SH-SY5Y (cell line): Measurements from ENCODE around the gene IRF2BP2.

Source experiments
- GATA2 ChIP-seq: IDR thresholded peaks from 2 replicates; pipeline ENCODE4 v1.6.1; 2011; ENCODE audit warnings: mild to moderate bottlenecking, low read depth, low read length
- GATA3 ChIP-seq: IDR thresholded peaks from 2 replicates; pipeline ENCODE4 v1.6.1; 2011; ENCODE audit warnings: low read depth, mild to moderate bottlenecking, low read length, moderate library complexity

GRCh38 chr1:234628089-234628488 lies 18.1 kb upstream of the IRF2BP2 start:
- TF ChIP-seq GATA2 (no peak), GATA3 (no peak)
